ENCODE measurements around the gene HPS4. TPM values are rescaled to one million over a fixed set of nuclear protein-coding genes. Genes with fewer than 3 reads are reported as not detected.

Gene HPS4
- total RNA-seq, 6 experiments from 2014 or later, result 18.0 to 22.6 (median 20.6) TPM

DNA sequence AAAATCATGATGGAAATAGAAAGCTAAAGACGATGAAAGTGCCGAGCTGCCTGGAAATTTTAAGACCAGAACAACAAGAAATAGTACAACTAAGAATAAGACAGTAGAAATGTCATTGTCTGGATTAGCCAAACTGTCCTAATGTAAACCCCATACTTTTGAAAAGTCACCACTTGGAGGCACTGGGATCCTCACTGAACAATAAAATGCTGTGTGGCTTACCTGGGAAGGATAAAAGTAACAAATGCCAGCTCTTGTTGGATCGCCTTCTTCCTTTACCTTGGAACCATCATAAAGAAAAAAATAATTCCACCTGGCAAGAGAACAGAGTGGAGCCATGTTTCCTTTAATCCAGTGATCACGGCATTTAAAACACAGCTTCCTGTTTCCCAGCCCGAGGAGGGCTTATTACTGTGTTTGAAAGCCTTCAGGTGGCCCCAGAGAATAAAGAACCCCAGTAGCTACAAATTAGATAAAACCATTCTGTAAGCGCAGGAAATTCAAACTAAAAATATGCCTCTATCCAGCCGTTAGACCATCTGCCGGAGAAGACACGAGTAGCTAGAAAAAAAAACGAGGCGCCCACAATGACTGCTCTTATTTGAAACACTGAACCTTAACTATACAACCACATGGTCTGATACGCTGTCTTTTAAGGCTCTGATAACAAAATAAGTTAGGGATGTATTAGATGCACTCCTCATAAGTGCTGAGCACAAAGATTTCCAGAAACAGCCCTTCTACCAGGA, 4.4 kb downstream of the HPS4 start:
- no peaks in the 10 kb centered on the region for H3K9me3 Mint-ChIP-seq
- peaks cover 17% of the 10 kb centered on the region for H3K36me3 Mint-ChIP-seq (ENCODE audit: low read depth)
- no peak for DNase-seq
- H3K27me3 Mint-ChIP-seq (ENCODE audit: insufficient read depth), result no peaks in the 10 kb centered on the region; the same call in 1 of the 2 replicates
- TF ChIP-seq, protein P1, sequence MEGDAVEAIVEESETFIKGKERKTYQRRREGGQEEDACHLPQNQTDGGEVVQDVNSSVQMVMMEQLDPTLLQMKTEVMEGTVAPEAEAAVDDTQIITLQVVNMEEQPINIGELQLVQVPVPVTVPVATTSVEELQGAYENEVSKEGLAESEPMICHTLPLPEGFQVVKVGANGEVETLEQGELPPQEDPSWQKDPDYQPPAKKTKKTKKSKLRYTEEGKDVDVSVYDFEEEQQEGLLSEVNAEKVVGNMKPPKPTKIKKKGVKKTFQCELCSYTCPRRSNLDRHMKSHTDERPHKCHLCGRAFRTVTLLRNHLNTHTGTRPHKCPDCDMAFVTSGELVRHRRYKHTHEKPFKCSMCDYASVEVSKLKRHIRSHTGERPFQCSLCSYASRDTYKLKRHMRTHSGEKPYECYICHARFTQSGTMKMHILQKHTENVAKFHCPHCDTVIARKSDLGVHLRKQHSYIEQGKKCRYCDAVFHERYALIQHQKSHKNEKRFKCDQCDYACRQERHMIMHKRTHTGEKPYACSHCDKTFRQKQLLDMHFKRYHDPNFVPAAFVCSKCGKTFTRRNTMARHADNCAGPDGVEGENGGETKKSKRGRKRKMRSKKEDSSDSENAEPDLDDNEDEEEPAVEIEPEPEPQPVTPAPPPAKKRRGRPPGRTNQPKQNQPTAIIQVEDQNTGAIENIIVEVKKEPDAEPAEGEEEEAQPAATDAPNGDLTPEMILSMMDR (IDR thresholded peaks at IDR 0.05), result no peak
- H3K4me1 Mint-ChIP-seq (ENCODE audit: low read depth), result peaks cover 75% of the 10 kb centered on the region
- peak overlapping the region; percentile 0; the same call in 1 of the 2 replicates for H3K27ac Mint-ChIP-seq
- peak overlapping the region; percentile 13; the same call in 1 of the 2 replicates for H3K4me3 Mint-ChIP-seq

DNA sequence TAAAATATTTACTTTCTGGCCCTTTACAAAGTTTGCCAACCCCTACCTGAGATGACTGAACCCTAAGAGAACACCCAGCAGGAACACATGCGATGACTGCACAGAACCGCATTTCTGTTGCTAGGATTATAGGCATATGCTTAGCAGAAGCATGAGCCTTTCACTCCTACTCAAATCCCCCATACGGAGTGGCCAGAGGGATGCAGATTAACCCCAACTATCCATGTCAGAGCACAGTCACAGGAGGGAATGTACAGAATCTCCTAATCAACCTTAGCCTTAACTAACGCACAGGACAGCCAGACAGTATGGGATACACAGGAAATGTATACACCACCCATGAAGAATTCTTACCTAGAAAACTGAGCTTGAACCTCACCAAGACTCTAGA, 6.2 kb downstream of the HPS4 start:
- Mint-ChIP-seq H3K4me1 (ENCODE audit: low read depth) (peaks cover 67% of the 10 kb centered on the region), H3K9me3 (no peaks in the 10 kb centered on the region), H3K27ac (peak overlapping the region; percentile 65), H3K36me3 (ENCODE audit: low read depth) (peaks cover 15% of the 10 kb centered on the region), H3K4me3 (no peak overlapping the region), H3K27me3 (ENCODE audit: insufficient read depth) (no peaks in the 10 kb centered on the region)
- DNase-seq, result no peak
- TF ChIP-seq, protein P1 (IDR thresholded peaks at IDR 0.05), result no peak

DNA sequence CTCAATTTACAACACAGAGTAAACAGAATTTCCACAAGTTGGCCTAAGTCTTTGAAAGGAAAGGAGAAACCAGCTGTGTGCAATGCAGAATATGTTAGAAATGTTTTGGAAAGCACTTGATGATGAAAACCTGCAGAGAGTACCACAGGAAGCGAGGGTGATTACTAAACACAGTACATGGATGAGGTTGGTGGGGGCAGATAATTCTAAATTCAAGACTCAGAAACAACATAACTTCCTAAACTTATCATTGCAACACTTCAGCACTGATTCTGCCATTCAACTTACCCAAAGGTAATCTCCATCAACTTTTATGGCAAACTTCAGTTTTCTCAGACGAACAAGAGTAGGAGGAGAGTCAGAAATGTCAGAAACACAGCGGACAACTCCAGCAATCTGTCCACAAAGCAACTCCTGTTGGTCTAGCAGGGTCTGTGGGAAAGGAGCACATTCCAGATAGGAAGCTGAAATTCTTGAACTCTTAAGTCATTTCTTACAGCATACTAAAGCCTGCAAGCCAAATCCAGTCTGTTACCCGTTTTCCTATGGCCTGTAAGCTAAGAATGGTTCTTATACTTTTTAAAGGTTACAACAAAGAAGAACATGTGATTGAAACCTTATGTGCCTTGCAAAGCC, 6.8 kb downstream of the HPS4 start:
- H3K36me3 Mint-ChIP-seq (ENCODE audit: low read depth), result peaks cover 18% of the 10 kb centered on the region
- no peak overlapping the region for H3K4me3 Mint-ChIP-seq
- H3K27ac Mint-ChIP-seq, result peak overlapping the region; percentile 65
- no peak for DNase-seq
- TF ChIP-seq, protein P1 (IDR thresholded peaks at IDR 0.05), result no peak
- peaks cover 63% of the 10 kb centered on the region for H3K4me1 Mint-ChIP-seq (ENCODE audit: low read depth)
- H3K9me3 Mint-ChIP-seq, result no peaks in the 10 kb centered on the region
- H3K27me3 Mint-ChIP-seq (ENCODE audit: insufficient read depth), result no peaks in the 10 kb centered on the region

DNA sequence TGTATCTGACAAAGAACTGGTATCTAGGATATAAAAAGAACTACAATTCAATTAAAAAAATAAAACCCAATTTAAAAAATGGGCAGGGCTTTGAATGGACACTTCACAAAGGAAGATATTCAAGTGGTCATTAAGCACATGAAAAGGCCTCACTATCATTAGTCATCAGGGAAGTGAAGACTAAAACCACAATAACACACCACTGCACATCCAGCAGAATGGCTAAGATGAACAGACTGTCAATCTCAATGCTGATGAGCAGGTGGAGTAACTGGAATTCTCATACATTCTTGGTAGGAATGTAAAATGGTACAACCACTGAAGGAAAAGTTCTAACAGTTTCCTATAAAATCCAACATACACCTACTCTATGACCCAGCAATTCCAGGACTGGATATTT, 8.9 kb downstream of the HPS4 start:
- Mint-ChIP-seq H3K27me3 (ENCODE audit: insufficient read depth) (no peaks in the 10 kb centered on the region), H3K27ac (no peak overlapping the region), H3K4me1 (ENCODE audit: low read depth) (peaks cover 56% of the 10 kb centered on the region), H3K36me3 (ENCODE audit: low read depth) (peaks cover 30% of the 10 kb centered on the region), H3K4me3 (no peak overlapping the region), H3K9me3 (no peaks in the 10 kb centered on the region)
- TF ChIP-seq, protein P1 (IDR thresholded peaks at IDR 0.05), result no peak
- DNase-seq, result no peak

DNA sequence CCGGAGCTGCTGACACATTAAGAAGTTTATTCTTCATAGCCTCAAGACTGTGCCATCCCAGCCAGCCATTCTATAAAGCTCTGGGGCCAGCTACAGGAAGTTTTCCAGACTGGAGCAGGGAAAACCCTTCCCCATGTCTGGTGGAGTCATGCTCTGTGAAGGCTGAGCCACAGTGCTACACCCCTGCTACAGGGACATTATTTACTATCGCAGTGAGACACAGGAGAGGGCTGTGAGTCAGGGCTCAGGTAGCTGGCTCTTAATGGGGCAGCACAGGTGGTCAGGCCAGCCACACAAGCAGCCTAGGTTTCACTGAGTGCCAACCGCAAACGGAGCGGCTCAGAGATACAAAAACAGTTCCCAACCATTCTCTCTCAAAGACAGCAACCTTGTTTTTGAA, 12.1 kb downstream of the HPS4 start:
- Mint-ChIP-seq H3K9me3 (no peaks in the 10 kb centered on the region), H3K4me1 (ENCODE audit: low read depth) (peaks cover 29% of the 10 kb centered on the region), H3K36me3 (ENCODE audit: low read depth) (peaks cover 30% of the 10 kb centered on the region), H3K27me3 (ENCODE audit: insufficient read depth) (no peaks in the 10 kb centered on the region), H3K27ac (peak overlapping the region; percentile 42), H3K4me3 (no peak overlapping the region)
- DNase-seq, result peak; percentile 48
- TF ChIP-seq, protein P1 (IDR thresholded peaks at IDR 0.05), result no peak

All from HFFc6 (cell line).